Tibial nerve (tissue), 4 donors: Measurements from ENCODE around the gene CDK5RAP1. TPM values are rescaled to one million over a fixed set of nuclear protein-coding genes. Genes with fewer than 3 reads are reported as not detected.
"Not testable (repeated sequence)": the region's sequence is repeated elsewhere in the genome, so short reads cannot be mapped to it uniquely, and the experiment has no call there.

Experiments used
- DNase-seq, 2 donors: peaks; one replicate each; pipeline ENCODE4 v3.0.0-alpha.2; 2019; ENCODE audit warnings: low spot score in 2 of 2
- H3K27ac ChIP-seq, 4 donors: fragments of 200-600 bp; sonication (generic) in 3 of 4; one replicate each; pipeline ENCODE4 v1.5.1; 2017 to 2019; ENCODE audit warnings: mild to moderate bottlenecking in 1 of 4
- H3K27me3 ChIP-seq, 2 donors: fragments of 200-600 bp; sonication (generic) in 1 of 2; one replicate each; pipeline versions ENCODE4 v1.5.1 to v1.6.0; 2017 to 2019
- H3K36me3 ChIP-seq, 3 donors: fragments of 200-600 bp; sonication (generic); one replicate each; pipeline ENCODE4 v1.5.1; 2018 to 2019
- H3K4me1 ChIP-seq, 4 donors: fragments of 200-600 bp; sonication (generic) in 3 of 4; one replicate each; pipeline ENCODE4 v1.5.1; 2017 to 2019
- H3K4me3 ChIP-seq, 4 donors: fragments of 200-600 bp; sonication (generic) in 3 of 4; one replicate each; pipeline ENCODE4 v1.5.1; 2017 to 2019; ENCODE audit warnings: mild to moderate bottlenecking in 1 of 4, moderate library complexity in 1 of 4
- H3K9me3 ChIP-seq, 4 donors: fragments of 200-600 bp; sonication (generic) in 3 of 4; one replicate each; pipeline ENCODE4 v1.5.1; 2017 to 2019
- EP300 ChIP-seq, 2 donors: sonication (generic); formaldehyde crosslinking; IDR thresholded peaks; one replicate each; pipeline ENCODE4 v1.6.1; 2017; ENCODE audit warnings: antibody characterized with exemption in 2 of 2, mild to moderate bottlenecking in 1 of 2
- POLR2A ChIP-seq, 2 donors: fragments of 450-650 bp; IDR thresholded peaks; one replicate each; pipeline ENCODE4 v1.6.1; 2017; ENCODE audit warnings: antibody characterized with exemption in 2 of 2, mild to moderate bottlenecking in 2 of 2, moderate library complexity in 2 of 2
- WGBS, 2 donors: methylation state at CpG; one replicate each; pipeline ENCODE4 v1.1.5; 2018; 5-methylcytosine and 5-hydroxymethylcytosine counted together
- total RNA-seq, 4 donors: library from RNA; depleted of rRNA; stranded (reverse); fragments of >200 nt; gene quantifications; one replicate each; pipeline ENCODE4 v1.1.0, GENCODE V29; 2016
- TF ChIP-seq, protein P1 (sequence below), 5 experiments: fragments of 200-600 bp in 3 of 5; fragments of 450-650 bp in 2 of 5; sonication (generic) in 3 of 5; IDR thresholded peaks; one replicate each; pipeline ENCODE4 v1.5.1; 2016 to 2019; ENCODE audit warnings: antibody characterized with exemption in 5 of 5, mild to moderate bottlenecking in 3 of 5, moderate library complexity in 2 of 5

The CDK5RAP1 gene
- total RNA-seq, 4 donors from 2014 or later = 29.5 to 36.7 (median 32.7) TPM

DNA sequence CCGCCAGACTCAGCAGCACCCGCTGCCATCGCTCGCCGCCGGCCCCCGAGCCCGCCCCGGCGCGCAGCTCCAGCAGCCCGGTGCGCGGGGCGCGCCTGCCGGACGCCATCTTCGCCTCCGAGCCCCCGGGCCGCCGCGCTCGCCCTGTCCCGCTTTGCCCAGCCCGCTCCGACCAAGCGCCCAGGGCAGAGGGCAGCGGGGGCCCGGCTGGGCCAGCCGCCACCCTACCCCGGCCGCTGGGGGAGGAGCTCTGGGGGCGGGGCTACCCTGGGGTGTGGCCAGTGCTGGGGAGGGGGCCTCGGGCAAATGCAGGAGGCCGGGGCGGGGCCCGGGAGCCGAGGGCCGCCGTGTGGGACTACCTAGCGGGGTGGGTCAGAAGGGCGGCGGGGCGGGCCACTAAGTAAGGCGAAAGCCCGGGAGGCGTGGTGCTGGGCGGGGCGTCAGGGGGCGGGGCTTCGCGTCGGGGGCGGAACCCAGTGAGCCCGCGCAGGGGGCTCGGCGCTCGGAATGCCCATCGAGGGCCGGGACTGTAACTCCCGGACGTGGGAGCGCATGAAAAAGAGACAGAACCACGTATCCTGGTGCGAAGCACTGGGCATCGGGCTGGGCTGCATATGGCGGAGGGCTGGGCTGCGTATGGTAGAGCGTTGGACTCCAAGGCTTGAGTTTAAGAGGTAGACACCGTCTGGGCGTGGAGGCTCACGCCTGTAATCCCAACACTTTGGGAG lies 42.4 kb upstream of the CDK5RAP1 start, which contains the start of gene SNTA1:
Gene SNTA1 (minus strand): TSS at position 252 of the 728 bp plus-strand sequence. CDS start 143 bp downstream, at position 109.
- H3K4me3 ChIP-seq = peak within 1 kb of the TSS; percentile 46 to 73 (median 64)
- H3K4me1 ChIP-seq = peaks cover 0 to 27% (median 8%) of the 10 kb centered on the region in 4 donors
- no peaks in the 10 kb centered on the region for H3K36me3 ChIP-seq
- peaks cover 0 to 6% (median 0%) of the 10 kb centered on the region in 4 donors for H3K9me3 ChIP-seq
- 0 to 1% methylated on average over 27 to 51 of the region's 75 CpGs for WGBS, 2 donors
- DNase-seq = peak; percentile 77 to 80
- no peaks in the 10 kb centered on the region for H3K27me3 ChIP-seq
- TF ChIP-seq, protein P1, sequence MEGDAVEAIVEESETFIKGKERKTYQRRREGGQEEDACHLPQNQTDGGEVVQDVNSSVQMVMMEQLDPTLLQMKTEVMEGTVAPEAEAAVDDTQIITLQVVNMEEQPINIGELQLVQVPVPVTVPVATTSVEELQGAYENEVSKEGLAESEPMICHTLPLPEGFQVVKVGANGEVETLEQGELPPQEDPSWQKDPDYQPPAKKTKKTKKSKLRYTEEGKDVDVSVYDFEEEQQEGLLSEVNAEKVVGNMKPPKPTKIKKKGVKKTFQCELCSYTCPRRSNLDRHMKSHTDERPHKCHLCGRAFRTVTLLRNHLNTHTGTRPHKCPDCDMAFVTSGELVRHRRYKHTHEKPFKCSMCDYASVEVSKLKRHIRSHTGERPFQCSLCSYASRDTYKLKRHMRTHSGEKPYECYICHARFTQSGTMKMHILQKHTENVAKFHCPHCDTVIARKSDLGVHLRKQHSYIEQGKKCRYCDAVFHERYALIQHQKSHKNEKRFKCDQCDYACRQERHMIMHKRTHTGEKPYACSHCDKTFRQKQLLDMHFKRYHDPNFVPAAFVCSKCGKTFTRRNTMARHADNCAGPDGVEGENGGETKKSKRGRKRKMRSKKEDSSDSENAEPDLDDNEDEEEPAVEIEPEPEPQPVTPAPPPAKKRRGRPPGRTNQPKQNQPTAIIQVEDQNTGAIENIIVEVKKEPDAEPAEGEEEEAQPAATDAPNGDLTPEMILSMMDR (IDR thresholded peaks at IDR 0.05) = no peak
- peak in 1 of 2 donors; percentile 9 for TF ChIP-seq EP300 (IDR thresholded peaks at IDR 0.05)
- TF ChIP-seq POLR2A (IDR thresholded peaks at IDR 0.05) = peak in 1 of 2 donors; percentile 52
- H3K27ac ChIP-seq = peak within 1 kb of the TSS; percentile 80 to 93 (median 83)

DNA sequence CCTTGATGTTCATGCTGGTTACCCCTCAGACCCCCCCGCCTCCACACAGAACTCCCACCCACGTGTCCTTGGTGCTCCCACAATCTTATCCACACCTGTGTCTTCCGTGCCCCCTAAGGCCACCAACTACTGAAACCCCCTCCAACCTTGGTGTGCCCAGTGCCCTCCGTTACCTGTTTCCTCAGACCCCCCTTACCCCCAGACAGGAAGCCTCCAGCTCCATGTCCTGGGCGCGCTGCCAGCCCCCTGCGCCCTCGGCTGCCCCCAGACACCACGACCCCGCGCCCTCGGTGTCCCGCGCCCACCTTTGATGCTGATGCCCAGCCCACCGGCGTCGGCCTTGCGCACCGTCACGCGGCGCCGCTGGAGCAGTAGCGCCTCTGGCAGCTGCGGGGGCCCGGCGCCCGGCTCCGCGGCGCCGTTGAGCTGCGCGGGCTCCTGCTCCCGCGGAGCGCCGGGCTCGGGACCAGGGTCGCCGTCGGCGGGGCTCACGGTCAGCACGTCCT lies 41.7 kb upstream of the CDK5RAP1 start:
- Histone ChIP-seq H3K27me3 (no peaks in the 10 kb centered on the region), H3K4me3 (peak overlapping the region; percentile 41 to 73 (median 58)), H3K4me1 (peaks cover 0 to 33% (median 8%) of the 10 kb centered on the region in 4 donors), H3K27ac (peak overlapping the region; percentile 80 to 93 (median 83)), H3K36me3 (no peaks in the 10 kb centered on the region), H3K9me3 (no peaks in the 10 kb centered on the region)
- TF ChIP-seq POLR2A (IDR thresholded peaks at IDR 0.05) = no peak
- no peak for TF ChIP-seq EP300 (IDR thresholded peaks at IDR 0.05)
- TF ChIP-seq, protein P1 (IDR thresholded peaks at IDR 0.05) = no peak
- 2 to 4% methylated on average over 32 to 33 of the region's 45 CpGs for WGBS, 2 donors
- no peak for DNase-seq

DNA sequence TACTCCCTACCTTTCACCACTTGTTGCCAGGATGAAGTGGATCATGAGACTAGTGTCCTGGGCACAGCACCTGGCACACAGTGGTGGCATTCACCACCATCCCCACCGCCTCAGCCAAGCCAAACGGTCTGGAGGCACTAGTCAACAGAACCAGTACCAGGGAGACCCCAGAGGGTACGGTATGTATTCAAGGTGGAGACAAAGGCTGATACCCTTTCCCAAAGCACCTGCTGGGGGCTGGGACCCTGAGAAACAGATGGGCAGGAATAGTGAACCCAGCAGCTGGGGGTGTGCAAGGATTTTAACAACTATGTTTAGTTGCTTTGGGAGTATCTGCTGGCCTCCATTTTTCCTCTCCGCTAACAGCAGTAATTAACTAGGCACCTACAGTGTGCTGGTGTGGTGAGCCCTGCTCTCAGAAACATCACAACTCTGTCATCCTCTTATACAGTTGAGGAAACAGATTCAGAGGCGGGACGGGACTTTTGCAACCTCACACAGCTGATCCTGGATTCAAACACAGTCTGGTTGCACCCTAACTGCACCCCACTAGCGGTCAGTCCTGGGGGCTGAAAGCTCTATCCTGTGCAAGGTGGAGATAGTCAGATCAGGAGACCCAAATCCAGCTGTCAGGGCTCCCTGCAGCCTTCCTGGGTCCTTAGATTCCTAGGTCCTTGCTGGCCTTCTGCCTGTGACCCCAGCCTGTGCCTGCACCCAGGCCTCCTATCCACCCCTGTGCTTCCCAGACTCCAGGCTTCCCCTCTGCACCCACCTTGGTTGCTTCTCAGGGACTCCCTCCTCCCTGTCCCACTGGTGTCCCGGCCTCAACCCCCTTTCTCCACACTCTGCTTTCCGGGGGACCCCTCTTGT lies 41.1 kb upstream of the CDK5RAP1 start:
- no peak for DNase-seq
- H3K27me3 ChIP-seq = no peaks in the 10 kb centered on the region
- no peaks in the 10 kb centered on the region for H3K36me3 ChIP-seq
- 72 to 78% methylated on average over 9 of the region's 9 CpGs for WGBS, 2 donors
- peak overlapping the region; percentile 41 to 73 (median 58) for H3K4me3 ChIP-seq
- H3K9me3 ChIP-seq = no peaks in the 10 kb centered on the region
- peak overlapping the region; percentile 80 to 93 (median 83) for H3K27ac ChIP-seq
- TF ChIP-seq POLR2A (IDR thresholded peaks at IDR 0.05) = no peak
- TF ChIP-seq, protein P1 (IDR thresholded peaks at IDR 0.05) = no peak
- no peak for TF ChIP-seq EP300 (IDR thresholded peaks at IDR 0.05)
- H3K4me1 ChIP-seq = peaks cover 0 to 39% (median 15%) of the 10 kb centered on the region in 4 donors

DNA sequence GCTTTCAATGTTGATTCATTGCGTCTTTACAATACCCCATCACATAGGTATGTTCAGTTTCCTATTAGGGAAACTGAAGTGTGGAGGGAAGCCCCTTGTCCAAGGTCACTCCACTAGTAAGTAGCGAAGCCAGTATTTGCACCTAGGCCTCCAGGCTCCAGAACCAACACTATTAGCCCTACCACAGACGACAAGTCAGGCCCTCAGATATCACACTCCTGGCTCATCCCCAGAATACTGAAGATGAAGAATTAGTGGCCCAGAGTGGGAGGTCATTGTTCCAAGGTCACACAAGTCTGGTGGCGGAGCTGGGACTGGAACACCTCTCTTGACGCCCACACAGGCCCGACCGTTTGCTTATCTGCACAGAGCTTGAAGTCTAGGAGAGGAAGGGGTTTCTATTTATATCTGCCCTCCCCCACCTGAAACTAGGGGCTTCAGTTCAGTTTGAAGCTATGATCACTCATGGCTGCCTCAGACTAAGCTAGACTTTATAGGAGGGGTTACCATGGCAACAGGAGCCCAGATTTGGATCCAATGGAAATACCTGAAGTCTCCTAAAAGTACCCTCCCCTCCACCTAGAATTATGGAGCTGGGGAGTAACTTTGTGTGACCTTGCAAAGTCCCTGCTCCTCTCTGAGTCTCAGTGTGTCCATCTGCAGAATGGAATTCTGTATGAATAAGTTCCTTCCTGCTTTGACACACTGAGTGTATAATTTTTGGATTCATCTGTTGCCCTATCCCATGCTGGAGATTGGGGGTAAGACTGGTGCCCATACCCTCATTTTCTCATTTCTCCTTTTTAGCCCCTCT lies 40.0 kb upstream of the CDK5RAP1 start:
- no peaks in the 10 kb centered on the region for H3K36me3 ChIP-seq
- H3K27me3 ChIP-seq = no peaks in the 10 kb centered on the region
- WGBS, 2 donors = 72 to 75% methylated on average over 7 of the region's 7 CpGs
- no peak overlapping the region for H3K4me3 ChIP-seq
- H3K9me3 ChIP-seq = no peaks in the 10 kb centered on the region
- no peak for DNase-seq
- H3K27ac ChIP-seq = peak overlapping the region in 3 of 4 donors; percentile 23 to 93 (median 83)
- H3K4me1 ChIP-seq = peaks cover 0 to 44% (median 18%) of the 10 kb centered on the region in 4 donors
- TF ChIP-seq, protein P1 (IDR thresholded peaks at IDR 0.05) = no peak
- TF ChIP-seq POLR2A (IDR thresholded peaks at IDR 0.05) = no peak
- no peak for TF ChIP-seq EP300 (IDR thresholded peaks at IDR 0.05)

DNA sequence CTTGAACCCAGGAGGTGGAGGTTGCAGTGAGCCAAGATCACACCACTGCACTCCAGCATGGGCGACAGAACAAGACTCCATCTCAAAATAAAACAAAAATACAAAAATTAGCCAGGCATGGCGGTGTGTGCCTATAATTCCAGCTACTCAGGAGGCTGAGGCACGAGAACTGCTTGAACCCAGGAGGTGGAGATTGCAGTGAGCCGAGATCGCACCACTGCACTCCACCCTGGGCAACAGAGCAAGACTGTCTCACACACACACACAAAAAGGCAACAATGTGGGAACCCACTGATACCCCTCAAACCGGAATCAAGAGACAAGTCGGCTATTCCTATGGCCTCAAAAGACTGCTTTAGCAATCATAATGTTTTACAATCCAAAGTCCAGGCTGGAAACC lies 39.2 kb upstream of the CDK5RAP1 start:
- WGBS, 2 donors = 91 to 95% methylated on average over 7 of the region's 7 CpGs
- peak overlapping the region in 2 of 4 donors; percentile 83 to 93 for H3K27ac ChIP-seq
- H3K9me3 ChIP-seq, DNase-seq, H3K4me3 ChIP-seq, H3K36me3 ChIP-seq, H3K27me3 ChIP-seq: not testable (repeated sequence)
- H3K4me1 ChIP-seq = peaks cover 0 to 44% (median 18%) of the 10 kb centered on the region in 4 donors
